Measurements from ENCODE around the gene EAPP. TPM values are rescaled to one million over a fixed set of nuclear protein-coding genes. Genes with fewer than 3 reads are reported as not detected.

EAPP gene
- total and polyA plus RNA-seq, 2 of the 13 experiments (the other 11 are each of a cell fraction or from before 2014, with no cell fraction given), result 68.7 to 110 TPM

- no peak for TF ChIP-seq GPBP1L1 (CRISPR knock-in tag; IDR thresholded peaks at IDR 0.05)
- 0 out of 2 replicates have a peak, but pooled peaks have one; percentile 8 for TF ChIP-seq ZMAT3 (CRISPR knock-in tag; conservative IDR thresholded peaks at IDR 0.05)
- TF ChIP-seq ZBTB1 (CRISPR knock-in tag; IDR thresholded peaks at IDR 0.05; ENCODE audit: borderline replicate concordance), result no peak
- 0 out of 2 replicates have a peak, but pooled peaks have one; percentile 41 for TF ChIP-seq CHCHD3 (CRISPR knock-in tag; IDR thresholded peaks at IDR 0.05)
- TF ChIP-seq, protein P1, sequence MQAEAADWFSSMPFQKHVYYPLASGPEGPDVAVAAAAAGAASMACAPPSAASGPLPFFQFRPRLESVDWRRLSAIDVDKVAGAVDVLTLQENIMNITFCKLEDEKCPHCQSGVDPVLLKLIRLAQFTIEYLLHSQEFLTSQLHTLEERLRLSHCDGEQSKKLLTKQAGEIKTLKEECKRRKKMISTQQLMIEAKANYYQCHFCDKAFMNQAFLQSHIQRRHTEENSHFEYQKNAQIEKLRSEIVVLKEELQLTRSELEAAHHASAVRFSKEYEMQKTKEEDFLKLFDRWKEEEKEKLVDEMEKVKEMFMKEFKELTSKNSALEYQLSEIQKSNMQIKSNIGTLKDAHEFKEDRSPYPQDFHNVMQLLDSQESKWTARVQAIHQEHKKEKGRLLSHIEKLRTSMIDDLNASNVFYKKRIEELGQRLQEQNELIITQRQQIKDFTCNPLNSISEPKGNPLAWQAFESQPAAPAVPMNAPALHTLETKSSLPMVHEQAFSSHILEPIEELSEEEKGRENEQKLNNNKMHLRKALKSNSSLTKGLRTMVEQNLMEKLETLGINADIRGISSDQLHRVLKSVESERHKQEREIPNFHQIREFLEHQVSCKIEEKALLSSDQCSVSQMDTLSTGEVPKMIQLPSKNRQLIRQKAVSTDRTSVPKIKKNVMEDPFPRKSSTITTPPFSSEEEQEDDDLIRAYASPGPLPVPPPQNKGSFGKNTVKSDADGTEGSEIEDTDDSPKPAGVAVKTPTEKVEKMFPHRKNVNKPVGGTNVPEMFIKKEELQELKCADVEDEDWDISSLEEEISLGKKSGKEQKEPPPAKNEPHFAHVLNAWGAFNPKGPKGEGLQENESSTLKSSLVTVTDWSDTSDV (CRISPR knock-in tag; IDR thresholded peaks at IDR 0.05), result no peak
- peak; percentile 34; the same call in 1 of the 2 replicates for TF ChIP-seq MXD4 (CRISPR knock-in tag; IDR thresholded peaks at IDR 0.05)
- no peak for TF ChIP-seq ZNF263 (CRISPR knock-in tag; IDR thresholded peaks at IDR 0.05)
- peak; percentile 84 for TF ChIP-seq FOXC1 (CRISPR knock-in tag; IDR thresholded peaks at IDR 0.05; ENCODE audit: borderline replicate concordance)
- TF ChIP-seq, protein P2, sequence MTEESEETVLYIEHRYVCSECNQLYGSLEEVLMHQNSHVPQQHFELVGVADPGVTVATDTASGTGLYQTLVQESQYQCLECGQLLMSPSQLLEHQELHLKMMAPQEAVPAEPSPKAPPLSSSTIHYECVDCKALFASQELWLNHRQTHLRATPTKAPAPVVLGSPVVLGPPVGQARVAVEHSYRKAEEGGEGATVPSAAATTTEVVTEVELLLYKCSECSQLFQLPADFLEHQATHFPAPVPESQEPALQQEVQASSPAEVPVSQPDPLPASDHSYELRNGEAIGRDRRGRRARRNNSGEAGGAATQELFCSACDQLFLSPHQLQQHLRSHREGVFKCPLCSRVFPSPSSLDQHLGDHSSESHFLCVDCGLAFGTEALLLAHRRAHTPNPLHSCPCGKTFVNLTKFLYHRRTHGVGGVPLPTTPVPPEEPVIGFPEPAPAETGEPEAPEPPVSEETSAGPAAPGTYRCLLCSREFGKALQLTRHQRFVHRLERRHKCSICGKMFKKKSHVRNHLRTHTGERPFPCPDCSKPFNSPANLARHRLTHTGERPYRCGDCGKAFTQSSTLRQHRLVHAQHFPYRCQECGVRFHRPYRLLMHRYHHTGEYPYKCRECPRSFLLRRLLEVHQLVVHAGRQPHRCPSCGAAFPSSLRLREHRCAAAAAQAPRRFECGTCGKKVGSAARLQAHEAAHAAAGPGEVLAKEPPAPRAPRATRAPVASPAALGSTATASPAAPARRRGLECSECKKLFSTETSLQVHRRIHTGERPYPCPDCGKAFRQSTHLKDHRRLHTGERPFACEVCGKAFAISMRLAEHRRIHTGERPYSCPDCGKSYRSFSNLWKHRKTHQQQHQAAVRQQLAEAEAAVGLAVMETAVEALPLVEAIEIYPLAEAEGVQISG (CRISPR knock-in tag; IDR thresholded peaks at IDR 0.05), result peak; percentile 35; the same call in 1 of the 2 replicates
- TF ChIP-seq HCFC1 (IDR thresholded peaks at IDR 0.05; ENCODE audit: low read depth, low read length), result no peak
- peak; percentile 41; the same call in 1 of the 2 replicates for TF ChIP-seq MYPOP (CRISPR knock-in tag; IDR thresholded peaks at IDR 0.05)
- no peak for TF ChIP-seq PCBP1 (IDR thresholded peaks at IDR 0.05; ENCODE audit: borderline replicate concordance, low read depth, low read length)
- 0 out of 2 replicates have a peak, but pooled peaks have one; percentile 16 for TF ChIP-seq IRX3 (CRISPR knock-in tag; IDR thresholded peaks at IDR 0.05; ENCODE audit: borderline replicate concordance, low read depth)
- TF ChIP-seq ATF7-NPFF (CRISPR knock-in tag; IDR thresholded peaks at IDR 0.05; ENCODE audit: low read depth), result peak; percentile 62; the same call in 1 of the 2 replicates
- 0 out of 2 replicates have a peak, but pooled peaks have one; percentile 1 for TF ChIP-seq ZFP82 (CRISPR knock-in tag; IDR thresholded peaks at IDR 0.05; ENCODE audit: borderline replicate concordance)
- TF ChIP-seq ISL2 (CRISPR knock-in tag; IDR thresholded peaks at IDR 0.05), result peak; percentile 55; the same call in 1 of the 2 replicates
- TF ChIP-seq EZH2 (conservative IDR thresholded peaks at IDR 0.05; ENCODE audit: low read depth, low read length), result no peak
- peak; percentile 83 for TF ChIP-seq ZNF598 (CRISPR knock-in tag; IDR thresholded peaks at IDR 0.05; ENCODE audit: borderline replicate concordance)
- TF ChIP-seq ATF1 (CRISPR knock-in tag; IDR thresholded peaks at IDR 0.05), result peak; percentile 92
- no peak for TF ChIP-seq ZNF549 (CRISPR knock-in tag; IDR thresholded peaks at IDR 0.05)
- no peak for TF ChIP-seq SYNCRIP (IDR thresholded peaks at IDR 0.05; ENCODE audit: insufficient read depth, low read depth, low read length)
Measured at GRCh38 chr14:34496679-34497513, 42.6 kb downstream of the EAPP start (continued).
